ENCODE measurements around the gene SMG1.
"Not testable (repeated sequence)": the region's sequence is repeated elsewhere in the genome, so short reads cannot be mapped to it uniquely, and the experiment has no call there.

The SMG1 gene

DNA sequence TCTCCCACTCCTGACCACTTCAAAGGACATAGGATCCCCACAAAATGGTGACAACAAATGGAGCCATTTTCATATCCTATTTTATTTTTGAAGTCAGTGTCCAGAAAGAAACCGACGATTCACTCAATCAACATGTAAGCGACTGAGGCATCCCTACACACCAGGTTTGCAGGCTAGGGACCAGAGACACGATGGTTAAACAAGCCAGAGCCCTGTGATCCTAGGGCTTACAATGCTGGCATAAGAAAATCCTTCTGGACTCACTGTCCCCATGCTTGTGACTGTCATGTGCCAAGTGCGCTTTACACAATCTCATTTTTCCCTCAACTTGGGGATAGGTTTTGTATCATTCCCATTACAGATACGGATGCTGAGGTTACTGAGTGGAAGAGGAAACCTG, 145.0 kb downstream of the SMG1 start:
- not testable (repeated sequence) for H3K27me3 Mint-ChIP-seq, H3K9me3 Mint-ChIP-seq, ATAC-seq, H3K27ac Mint-ChIP-seq, H3K4me3 Mint-ChIP-seq
- peaks cover 42% of the 10 kb centered on the region for H3K36me3 Mint-ChIP-seq
- peaks cover 22% of the 10 kb centered on the region for H3K4me1 Mint-ChIP-seq

DNA sequence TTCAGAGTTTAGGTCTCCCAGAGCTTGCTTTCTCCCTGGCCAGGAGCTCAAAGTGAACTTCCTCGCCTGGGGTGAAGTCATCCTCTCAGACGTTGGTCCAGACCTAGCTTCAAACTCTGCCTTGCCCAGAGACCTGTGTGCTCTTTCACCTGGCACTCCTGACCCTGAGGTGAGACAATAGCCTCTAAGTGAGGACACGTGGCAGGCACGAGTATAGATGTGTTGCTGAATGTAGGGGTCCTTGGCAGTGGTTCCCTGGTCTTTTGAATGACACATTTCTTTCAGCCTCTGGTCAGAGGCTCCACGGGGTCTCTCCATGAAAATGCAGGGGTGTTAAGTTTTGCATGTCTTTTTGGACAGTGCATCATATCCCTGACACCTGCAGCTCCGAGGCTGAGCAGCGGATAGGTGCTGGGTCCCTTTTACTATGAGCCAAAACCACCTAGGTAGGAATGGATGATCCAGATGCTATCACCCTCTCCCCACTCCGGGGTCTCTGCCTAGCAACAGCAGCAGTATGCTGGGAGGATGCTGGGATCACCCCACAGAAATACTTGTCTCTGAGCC, 145.7 kb downstream of the SMG1 start:
- Mint-ChIP-seq H3K36me3 (peaks cover 38% of the 10 kb centered on the region), H3K4me1 (peaks cover 15% of the 10 kb centered on the region)
- ATAC-seq, H3K4me3 Mint-ChIP-seq, H3K9me3 Mint-ChIP-seq, H3K27ac Mint-ChIP-seq, H3K27me3 Mint-ChIP-seq: not testable (repeated sequence)

DNA sequence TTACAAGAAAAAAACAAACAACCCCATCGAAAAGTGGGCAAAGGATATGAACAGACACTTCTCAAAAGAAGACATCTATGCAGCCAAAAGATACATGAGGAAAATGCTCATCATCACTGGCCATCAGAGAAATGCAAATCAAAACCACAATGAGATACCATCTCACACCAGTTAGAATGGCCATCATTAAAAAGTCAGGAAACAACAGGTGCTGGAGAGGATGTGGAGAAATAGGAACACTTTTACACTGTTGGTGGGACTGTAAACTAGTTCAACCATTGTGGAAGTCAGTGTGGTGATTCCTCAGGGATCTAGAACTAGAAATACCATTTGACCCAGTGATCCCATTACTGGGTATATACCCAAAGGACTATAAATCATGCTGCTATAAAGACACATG, 148.5 kb downstream of the SMG1 start:
- peaks cover 11% of the 10 kb centered on the region for H3K36me3 Mint-ChIP-seq
- ATAC-seq, H3K9me3 Mint-ChIP-seq, H3K4me1 Mint-ChIP-seq, H3K27ac Mint-ChIP-seq, H3K27me3 Mint-ChIP-seq, H3K4me3 Mint-ChIP-seq: not testable (repeated sequence)

- peaks cover 11% of the 10 kb centered on the region for H3K36me3 Mint-ChIP-seq
- not testable (repeated sequence) for H3K9me3 Mint-ChIP-seq, H3K27ac Mint-ChIP-seq, ATAC-seq, H3K4me1 Mint-ChIP-seq, H3K27me3 Mint-ChIP-seq, H3K4me3 Mint-ChIP-seq
Observed at GRCh38 chr16:18776334-18776733, 149.9 kb downstream of the SMG1 start.

GRCh38 chr16:18774651-18775050, 151.6 kb downstream of the SMG1 start:
- not testable (repeated sequence) for ATAC-seq, H3K4me1 Mint-ChIP-seq, H3K9me3 Mint-ChIP-seq, H3K27me3 Mint-ChIP-seq, H3K27ac Mint-ChIP-seq, H3K4me3 Mint-ChIP-seq
- peaks cover 18% of the 10 kb centered on the region for H3K36me3 Mint-ChIP-seq

GRCh38 chr16:18772171-18772570, 154.0 kb downstream of the SMG1 start:
- H3K9me3 Mint-ChIP-seq, H3K4me1 Mint-ChIP-seq, H3K4me3 Mint-ChIP-seq, H3K27me3 Mint-ChIP-seq, ATAC-seq, H3K27ac Mint-ChIP-seq: not testable (repeated sequence)
- H3K36me3 Mint-ChIP-seq, result peaks cover 12% of the 10 kb centered on the region

- not testable (repeated sequence) for H3K27me3 Mint-ChIP-seq, H3K4me1 Mint-ChIP-seq, H3K9me3 Mint-ChIP-seq, H3K4me3 Mint-ChIP-seq, H3K36me3 Mint-ChIP-seq
- ATAC-seq, result peak; percentile 74
- peak overlapping the region; percentile 47 for H3K27ac Mint-ChIP-seq
Observed at GRCh38 chr16:18770336-18770962, 155.8 kb downstream of the SMG1 start.

GRCh38 chr16:18767217-18767616, 159.0 kb downstream of the SMG1 start:
- not testable (repeated sequence) for H3K27ac Mint-ChIP-seq, H3K4me1 Mint-ChIP-seq, H3K9me3 Mint-ChIP-seq, ATAC-seq, H3K36me3 Mint-ChIP-seq, H3K27me3 Mint-ChIP-seq, H3K4me3 Mint-ChIP-seq

DNA sequence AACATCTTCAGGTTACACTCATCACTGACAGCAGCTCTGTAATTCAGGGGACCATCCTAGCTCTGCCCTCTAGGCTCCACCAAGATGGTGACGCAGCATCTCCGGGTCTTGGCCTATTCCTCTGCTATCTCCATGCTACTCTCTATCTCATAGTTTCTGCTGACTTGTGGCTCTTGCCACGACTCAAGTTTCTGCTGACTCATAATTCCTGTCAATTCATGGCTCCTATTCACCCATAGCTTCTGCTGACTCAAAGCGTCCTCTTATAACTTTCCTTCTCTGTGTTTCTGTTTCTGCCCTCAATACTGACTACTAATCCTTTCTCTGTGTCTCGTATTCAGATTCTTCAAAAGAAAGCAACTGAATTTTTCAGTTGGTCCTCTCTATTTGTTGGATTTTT, 163.5 kb downstream of the SMG1 start:
- H3K27me3 Mint-ChIP-seq, result peaks cover 11% of the 10 kb centered on the region
- H3K27ac Mint-ChIP-seq, H3K36me3 Mint-ChIP-seq, H3K9me3 Mint-ChIP-seq, H3K4me3 Mint-ChIP-seq, ATAC-seq: not testable (repeated sequence)
- peaks cover 17% of the 10 kb centered on the region for H3K4me1 Mint-ChIP-seq

- Mint-ChIP-seq H3K4me1 (peaks cover 30% of the 10 kb centered on the region), H3K27me3 (peaks cover 11% of the 10 kb centered on the region)
- H3K4me3 Mint-ChIP-seq, H3K36me3 Mint-ChIP-seq, H3K27ac Mint-ChIP-seq, H3K9me3 Mint-ChIP-seq: not testable (repeated sequence)
- ATAC-seq, result peak; percentile 82
Observed at GRCh38 chr16:18759598-18760520, 166.3 kb downstream of the SMG1 start.

GRCh38 chr16:18757960-18758660, 168.1 kb downstream of the SMG1 start:
- not testable (repeated sequence) for H3K27ac Mint-ChIP-seq, H3K4me3 Mint-ChIP-seq, H3K36me3 Mint-ChIP-seq, H3K9me3 Mint-ChIP-seq
- Mint-ChIP-seq H3K27me3 (peaks cover 11% of the 10 kb centered on the region), H3K4me1 (peaks cover 30% of the 10 kb centered on the region)
- peak; percentile 81 for ATAC-seq

GRCh38 chr16:18756639-18757038, 169.6 kb downstream of the SMG1 start:
- Mint-ChIP-seq H3K4me1 (peaks cover 30% of the 10 kb centered on the region), H3K27ac (peak overlapping the region; percentile 53), H3K27me3 (peaks cover 11% of the 10 kb centered on the region)
- not testable (repeated sequence) for H3K36me3 Mint-ChIP-seq, H3K4me3 Mint-ChIP-seq, ATAC-seq, H3K9me3 Mint-ChIP-seq
